HFFc6 (cell line): ENCODE measurements around the gene SERPINA12. TPM values are rescaled to one million over a fixed set of nuclear protein-coding genes. Genes with fewer than 3 reads are reported as not detected.

Experiments
- DNase-seq: peaks from one replicate; pipeline ENCODE4 v3.0.0-alpha.2; 2018
- H3K27ac Mint-ChIP-seq: 2 replicates; pipeline ENCODE4 v1.8.0; 2020; ENCODE audit warnings: mild to moderate bottlenecking, mixed read lengths
- H3K27me3 Mint-ChIP-seq: 2 replicates; pipeline ENCODE4 v1.8.0; 2021; ENCODE audit warnings: mild to moderate bottlenecking, moderate library complexity, mixed read lengths; ENCODE audit not compliant: insufficient read depth
- H3K36me3 Mint-ChIP-seq: 2 replicates; pipeline ENCODE4 v1.8.0; 2021; ENCODE audit warnings: low read depth, mixed read lengths
- H3K4me1 Mint-ChIP-seq: 2 replicates; pipeline ENCODE4 v1.8.0; 2020; ENCODE audit warnings: low read depth, mixed read lengths
- H3K4me3 Mint-ChIP-seq: 2 replicates; pipeline ENCODE4 v1.8.0; 2020; ENCODE audit warnings: mild to moderate bottlenecking, moderate library complexity, mixed read lengths
- H3K9me3 Mint-ChIP-seq: 2 replicates; pipeline ENCODE4 v1.8.0; 2020; ENCODE audit warnings: mild to moderate bottlenecking, mixed read lengths
- CTCF ChIP-seq: fragments of 200-600 bp; sonication (generic); IDR thresholded peaks from 2 replicates; pipeline ENCODE4 v1.5.0; 2021; ENCODE audit warnings: antibody characterized with exemption, mild to moderate bottlenecking
- total RNA-seq, 6 experiments: library from RNA; stranded (reverse); fragmentation: NEBNext Ultra II Directional; extraction: Animal tissue kit (Norgen Biotek cat#: 25700); gene quantifications; 2 replicates in 1 of 6; 3 replicates in 5 of 6; pipeline ENCODE4 v1.2.3, GENCODE V29; 2021

Gene SERPINA12
- total RNA-seq, 6 experiments from 2014 or later, result not detected

DNA sequence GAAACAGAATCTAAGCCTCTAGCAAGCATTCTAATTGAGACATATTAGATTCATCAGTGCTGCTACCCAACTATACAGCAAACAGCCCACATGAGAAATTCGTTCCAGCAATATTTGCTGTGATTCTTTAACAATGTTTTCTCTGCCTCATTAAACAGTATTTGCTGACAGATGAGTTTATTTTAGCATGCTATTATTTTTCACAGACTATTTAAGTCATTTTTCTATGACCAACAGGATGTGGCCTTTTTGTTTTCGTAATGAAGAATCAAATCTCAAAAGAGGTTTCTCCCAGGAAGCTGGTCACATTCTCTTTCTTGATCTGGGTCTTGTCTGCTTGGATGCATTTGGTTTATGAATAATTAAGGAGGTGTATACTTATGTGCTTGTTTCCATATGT, 23.2 kb upstream of the SERPINA12 start:
- Mint-ChIP-seq H3K27me3 (no peaks in the 10 kb centered on the region; the same call in 1 of the 2 replicates), H3K4me1 (no peaks in the 10 kb centered on the region), H3K9me3 (peaks cover 28% of the 10 kb centered on the region), H3K36me3 (no peaks in the 10 kb centered on the region), H3K27ac (no peak overlapping the region), H3K4me3 (no peak overlapping the region)
- TF ChIP-seq CTCF, result no peak
- no peak for DNase-seq

GRCh38 chr14:94531187-94531586, 21.9 kb upstream of the SERPINA12 start:
- H3K27me3 Mint-ChIP-seq, result no peaks in the 10 kb centered on the region; the same call in 1 of the 2 replicates
- peaks cover 37% of the 10 kb centered on the region for H3K9me3 Mint-ChIP-seq
- no peaks in the 10 kb centered on the region for H3K36me3 Mint-ChIP-seq
- no peak for TF ChIP-seq CTCF
- no peak overlapping the region for H3K27ac Mint-ChIP-seq
- no peak overlapping the region for H3K4me3 Mint-ChIP-seq
- no peaks in the 10 kb centered on the region for H3K4me1 Mint-ChIP-seq
- DNase-seq, result no peak

- H3K9me3 Mint-ChIP-seq, result peaks cover 59% of the 10 kb centered on the region
- no peaks in the 10 kb centered on the region for H3K4me1 Mint-ChIP-seq
- no peak overlapping the region for H3K4me3 Mint-ChIP-seq
- peaks cover 2% of the 10 kb centered on the region for H3K27me3 Mint-ChIP-seq
- H3K36me3 Mint-ChIP-seq, result no peaks in the 10 kb centered on the region; the same call in 1 of the 2 replicates
- no peak for DNase-seq
- H3K27ac Mint-ChIP-seq, result no peak overlapping the region
- TF ChIP-seq CTCF, result no peak
Observed at GRCh38 chr14:94524093-94524492, 14.8 kb upstream of the SERPINA12 start.

DNA sequence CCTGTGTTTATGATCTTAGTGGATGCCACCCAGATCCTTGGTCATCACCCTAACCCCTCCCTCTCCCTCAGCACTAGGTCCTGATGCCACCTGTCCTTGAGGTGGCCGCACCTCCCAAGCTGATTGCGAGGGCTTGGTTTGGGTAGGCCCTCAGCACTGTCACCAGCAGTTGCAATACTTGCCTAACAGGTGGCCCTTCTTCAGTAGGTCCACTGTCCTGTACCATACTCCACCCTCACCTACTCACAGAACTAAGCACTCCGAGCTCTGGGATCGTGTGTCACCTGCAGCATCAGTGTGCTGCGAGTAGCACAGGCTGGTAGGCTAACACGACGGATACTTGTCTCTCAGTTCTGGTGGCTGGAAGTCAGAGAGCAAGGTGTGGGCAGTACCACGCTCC, 14.0 kb upstream of the SERPINA12 start:
- H3K9me3 Mint-ChIP-seq, result peaks cover 65% of the 10 kb centered on the region
- no peak overlapping the region for H3K4me3 Mint-ChIP-seq
- peaks cover 2% of the 10 kb centered on the region for H3K27me3 Mint-ChIP-seq
- no peak for TF ChIP-seq CTCF
- no peaks in the 10 kb centered on the region for H3K4me1 Mint-ChIP-seq
- H3K27ac Mint-ChIP-seq, result no peak overlapping the region
- no peaks in the 10 kb centered on the region; the same call in 1 of the 2 replicates for H3K36me3 Mint-ChIP-seq
- no peak for DNase-seq

- Mint-ChIP-seq H3K27me3 (peaks cover 2% of the 10 kb centered on the region), H3K9me3 (peaks cover 67% of the 10 kb centered on the region), H3K4me1 (no peaks in the 10 kb centered on the region), H3K27ac (no peak overlapping the region), H3K4me3 (no peak overlapping the region), H3K36me3 (no peaks in the 10 kb centered on the region; the same call in 1 of the 2 replicates)
- TF ChIP-seq CTCF, result no peak
- DNase-seq, result no peak
Observed at GRCh38 chr14:94522115-94522724, 13.0 kb upstream of the SERPINA12 start.
